Bronchial epithelial cell (primary cell): ENCODE data around the gene ZNF57. TPM values are rescaled to one million over a fixed set of nuclear protein-coding genes. Genes with fewer than 3 reads are reported as not detected.

ENCODE experiments used
- DNase-seq: peaks from one replicate; pipeline ENCODE4 v3.0.0-alpha.2; 2010; ENCODE audit warnings: low read depth
- FAIRE-seq: peaks from 2 replicates; lab custom pipeline; 2011; peaks lifted over from hg19 to GRCh38; lab: Jason Lieb, UNC
- H3K27me3 ChIP-seq: 2 replicates; pipeline ENCODE4 v1.5.1; 2011; ENCODE audit warnings: low read length; ENCODE audit not compliant: control insufficient read depth, insufficient read depth
- H3K36me3 ChIP-seq: 2 replicates; pipeline ENCODE4 v1.5.1; 2011; ENCODE audit warnings: low read length; ENCODE audit not compliant: control insufficient read depth, insufficient read depth
- H3K4me3 ChIP-seq: 2 replicates; pipeline ENCODE4 v1.5.1; 2011; ENCODE audit warnings: mild to moderate bottlenecking, low read depth, low read length, control low read depth
- total RNA-seq: library from RNA; depleted of rRNA; stranded (reverse); fragments of >200 nt; gene quantifications from 2 replicates; pipeline ENCODE4 v1.2.1, GENCODE V29; 2014
- TF ChIP-seq, protein P1 (sequence below): IDR thresholded peaks from 2 replicates; pipeline ENCODE4 v1.5.1; 2011; ENCODE audit warnings: mild to moderate bottlenecking, moderate library complexity, low read length, control low read depth, inconsistent platforms; ENCODE audit not compliant: insufficient read depth, severe bottlenecking

The ZNF57 gene
- total RNA-seq, 1 donor from 2014 or later, result 11.1 TPM

DNA sequence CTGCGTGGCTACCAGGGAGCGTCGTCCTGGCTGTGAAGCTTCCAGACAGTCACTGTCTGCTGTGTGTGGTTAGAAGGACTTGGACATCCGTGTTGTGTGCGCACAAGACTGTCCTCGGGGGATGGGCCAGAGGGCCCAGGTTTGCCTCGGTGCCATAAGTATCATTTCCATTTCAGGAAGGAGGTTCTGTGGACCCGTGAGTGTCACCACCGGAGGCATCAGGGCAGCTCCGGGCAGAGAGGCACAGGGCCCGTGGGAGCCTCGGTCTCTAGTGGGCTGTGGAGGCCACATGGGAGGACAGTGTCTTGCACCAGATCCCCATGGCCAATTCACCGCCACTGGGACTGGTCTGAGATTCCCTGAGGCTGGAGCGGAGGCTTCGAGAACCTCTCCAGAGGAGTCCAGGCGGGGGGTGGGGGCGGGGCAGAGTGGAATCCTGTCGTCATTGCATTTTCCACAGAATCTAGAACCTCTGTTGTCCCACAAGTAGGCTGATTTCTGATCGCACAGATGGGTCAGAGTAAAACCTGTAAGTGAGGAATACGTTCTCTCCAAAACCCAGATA lies 6.0 kb downstream of the ZNF57 start:
- TF ChIP-seq, protein P1, sequence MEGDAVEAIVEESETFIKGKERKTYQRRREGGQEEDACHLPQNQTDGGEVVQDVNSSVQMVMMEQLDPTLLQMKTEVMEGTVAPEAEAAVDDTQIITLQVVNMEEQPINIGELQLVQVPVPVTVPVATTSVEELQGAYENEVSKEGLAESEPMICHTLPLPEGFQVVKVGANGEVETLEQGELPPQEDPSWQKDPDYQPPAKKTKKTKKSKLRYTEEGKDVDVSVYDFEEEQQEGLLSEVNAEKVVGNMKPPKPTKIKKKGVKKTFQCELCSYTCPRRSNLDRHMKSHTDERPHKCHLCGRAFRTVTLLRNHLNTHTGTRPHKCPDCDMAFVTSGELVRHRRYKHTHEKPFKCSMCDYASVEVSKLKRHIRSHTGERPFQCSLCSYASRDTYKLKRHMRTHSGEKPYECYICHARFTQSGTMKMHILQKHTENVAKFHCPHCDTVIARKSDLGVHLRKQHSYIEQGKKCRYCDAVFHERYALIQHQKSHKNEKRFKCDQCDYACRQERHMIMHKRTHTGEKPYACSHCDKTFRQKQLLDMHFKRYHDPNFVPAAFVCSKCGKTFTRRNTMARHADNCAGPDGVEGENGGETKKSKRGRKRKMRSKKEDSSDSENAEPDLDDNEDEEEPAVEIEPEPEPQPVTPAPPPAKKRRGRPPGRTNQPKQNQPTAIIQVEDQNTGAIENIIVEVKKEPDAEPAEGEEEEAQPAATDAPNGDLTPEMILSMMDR, result no peak
- H3K27me3 ChIP-seq, result no peaks in the 10 kb centered on the region
- H3K4me3 ChIP-seq, result no peak overlapping the region
- no peak for DNase-seq
- H3K36me3 ChIP-seq, result no peaks in the 10 kb centered on the region
- FAIRE-seq, result no peak

GRCh38 chr19:2912306-2912705 lies 11.6 kb downstream of the ZNF57 start:
- TF ChIP-seq, protein P1, result no peak
- H3K36me3 ChIP-seq, result peaks cover 8% of the 10 kb centered on the region
- no peaks in the 10 kb centered on the region for H3K27me3 ChIP-seq
- DNase-seq (no peak), FAIRE-seq (no peak)
- no peak overlapping the region for H3K4me3 ChIP-seq

DNA sequence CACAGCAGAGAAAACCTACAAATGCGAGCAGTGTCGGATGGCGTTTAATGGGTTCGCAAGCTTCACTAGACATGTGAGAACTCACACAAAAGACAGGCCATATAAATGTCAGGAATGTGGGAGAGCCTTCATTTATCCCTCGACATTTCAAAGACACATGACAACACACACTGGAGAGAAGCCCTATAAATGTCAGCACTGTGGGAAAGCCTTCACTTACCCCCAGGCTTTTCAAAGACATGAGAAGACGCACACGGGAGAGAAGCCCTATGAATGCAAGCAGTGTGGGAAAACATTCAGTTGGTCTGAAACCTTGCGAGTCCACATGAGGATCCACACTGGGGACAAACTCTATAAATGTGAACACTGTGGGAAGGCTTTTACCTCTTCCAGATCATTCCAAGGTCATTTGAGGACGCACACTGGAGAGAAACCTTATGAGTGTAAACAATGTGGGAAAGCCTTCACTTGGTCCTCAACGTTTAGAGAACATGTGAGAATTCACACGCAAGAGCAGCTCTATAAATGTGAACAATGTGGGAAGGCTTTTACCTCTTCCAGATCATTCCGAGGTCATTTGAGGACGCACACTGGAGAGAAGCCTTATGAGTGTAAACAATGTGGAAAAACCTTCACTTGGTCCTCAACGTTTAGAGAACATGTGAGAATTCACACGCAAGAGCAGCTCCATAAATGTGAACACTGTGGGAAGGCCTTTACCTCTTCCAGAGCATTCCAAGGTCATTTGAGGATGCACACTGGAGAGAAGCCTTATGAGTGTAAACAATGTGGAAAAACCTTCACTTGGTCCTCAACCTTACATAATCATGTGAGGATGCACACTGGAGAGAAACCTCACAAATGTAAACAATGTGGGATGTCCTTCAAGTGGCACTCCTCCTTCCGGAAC lies 16.8 kb downstream of the ZNF57 start:
- TF ChIP-seq, protein P1, result no peak
- H3K27me3 ChIP-seq, result no peaks in the 10 kb centered on the region
- H3K4me3 ChIP-seq, result no peak overlapping the region
- H3K36me3 ChIP-seq, result peaks cover 16% of the 10 kb centered on the region
- DNase-seq (no peak), FAIRE-seq (peak; percentile 66)

- H3K27me3 ChIP-seq, result no peaks in the 10 kb centered on the region
- H3K36me3 ChIP-seq, result peaks cover 3% of the 10 kb centered on the region
- no peak overlapping the region for H3K4me3 ChIP-seq
- TF ChIP-seq, protein P1, result no peak
- FAIRE-seq (peak; percentile 98), DNase-seq (peak; percentile 63)
Observed at GRCh38 chr19:2922987-2923386, 22.3 kb downstream of the ZNF57 start.

DNA sequence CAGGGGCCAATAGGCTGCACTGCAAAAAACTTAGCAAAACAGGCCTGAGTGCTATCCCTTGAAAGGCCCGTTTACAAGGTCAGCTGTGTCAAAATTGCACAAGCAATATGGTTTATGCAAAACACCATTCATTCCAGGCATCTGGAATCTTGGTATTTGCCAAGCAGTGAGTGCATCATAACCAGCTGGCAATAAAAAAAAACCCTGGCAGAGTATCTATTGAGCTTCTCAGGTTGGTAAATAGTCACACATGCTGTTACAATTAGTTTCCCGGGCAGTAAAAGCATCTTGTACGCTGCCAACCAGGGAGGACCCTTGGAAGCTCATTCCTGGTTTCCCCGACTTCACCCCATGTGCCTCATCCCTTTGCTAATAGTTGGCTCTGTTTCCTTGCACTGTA lies 22.8 kb downstream of the ZNF57 start:
- peaks cover 2% of the 10 kb centered on the region for H3K36me3 ChIP-seq
- no peaks in the 10 kb centered on the region for H3K27me3 ChIP-seq
- H3K4me3 ChIP-seq, result no peak overlapping the region
- no peak for FAIRE-seq
- peak; percentile 58 for DNase-seq
- TF ChIP-seq, protein P1, result no peak
